Lower leg skin (tissue), 3 donors: ENCODE data around the gene NOMO2.
"Not testable (repeated sequence)": the region's sequence is repeated elsewhere in the genome, so short reads cannot be mapped to it uniquely, and the experiment has no call there.

Source experiments
- POLR2A ChIP-seq, 2 donors: fragments of 450-650 bp; IDR thresholded peaks; one replicate each; pipeline ENCODE4 v1.6.1; 2016 to 2017; ENCODE audit warnings: antibody characterized with exemption in 2 of 2, mild to moderate bottlenecking in 1 of 2, moderate library complexity in 1 of 2
- TF ChIP-seq, protein P1 (sequence below), 3 donors: fragments of 450-650 bp; IDR thresholded peaks; one replicate each; pipeline ENCODE4 v1.5.1; 2016; ENCODE audit warnings: antibody characterized with exemption in 3 of 3, mild to moderate bottlenecking in 3 of 3, moderate library complexity in 2 of 3

DNA sequence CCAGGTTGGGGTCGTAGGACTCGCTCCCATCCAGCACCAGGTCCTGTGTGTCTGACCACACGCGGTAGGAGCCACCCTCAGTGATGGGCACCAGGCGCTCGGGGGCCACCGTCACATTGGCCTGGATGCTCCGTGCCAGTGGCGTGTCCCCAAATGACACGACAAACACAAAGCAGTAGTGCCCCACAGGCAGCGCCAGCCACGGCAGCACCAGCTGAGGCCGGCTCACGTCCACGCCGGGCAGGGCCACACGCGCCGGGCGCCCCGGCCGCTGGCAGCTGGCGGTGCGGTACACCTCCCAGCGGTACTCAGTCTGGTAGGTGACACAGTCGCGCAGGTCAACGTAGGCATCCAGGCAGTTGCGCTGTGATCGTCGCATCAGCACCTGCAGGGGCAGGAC lies 177.0 kb downstream of the NOMO2 start:
- TF ChIP-seq, protein P1, sequence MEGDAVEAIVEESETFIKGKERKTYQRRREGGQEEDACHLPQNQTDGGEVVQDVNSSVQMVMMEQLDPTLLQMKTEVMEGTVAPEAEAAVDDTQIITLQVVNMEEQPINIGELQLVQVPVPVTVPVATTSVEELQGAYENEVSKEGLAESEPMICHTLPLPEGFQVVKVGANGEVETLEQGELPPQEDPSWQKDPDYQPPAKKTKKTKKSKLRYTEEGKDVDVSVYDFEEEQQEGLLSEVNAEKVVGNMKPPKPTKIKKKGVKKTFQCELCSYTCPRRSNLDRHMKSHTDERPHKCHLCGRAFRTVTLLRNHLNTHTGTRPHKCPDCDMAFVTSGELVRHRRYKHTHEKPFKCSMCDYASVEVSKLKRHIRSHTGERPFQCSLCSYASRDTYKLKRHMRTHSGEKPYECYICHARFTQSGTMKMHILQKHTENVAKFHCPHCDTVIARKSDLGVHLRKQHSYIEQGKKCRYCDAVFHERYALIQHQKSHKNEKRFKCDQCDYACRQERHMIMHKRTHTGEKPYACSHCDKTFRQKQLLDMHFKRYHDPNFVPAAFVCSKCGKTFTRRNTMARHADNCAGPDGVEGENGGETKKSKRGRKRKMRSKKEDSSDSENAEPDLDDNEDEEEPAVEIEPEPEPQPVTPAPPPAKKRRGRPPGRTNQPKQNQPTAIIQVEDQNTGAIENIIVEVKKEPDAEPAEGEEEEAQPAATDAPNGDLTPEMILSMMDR (IDR thresholded peaks at IDR 0.05), result not testable (repeated sequence)
- TF ChIP-seq POLR2A (IDR thresholded peaks at IDR 0.05), result not testable (repeated sequence)
